GM23338 (cell line): ENCODE measurements around the gene TFEB.

Experiments
- CREB1 ChIP-seq: fragments of 250-450 bp; sonication (Bioruptor Pico); IDR thresholded peaks from 2 replicates; pipeline ENCODE4 v1.5.0; 2020; ENCODE audit warnings: low read depth, mild to moderate bottlenecking, moderate library complexity
- CTCF ChIP-seq, 2 experiments: fragments of 200-600 bp in 1 of 2; sonication (generic) in 1 of 2; conservative IDR thresholded peaks; 2 replicates each; pipeline versions ENCODE4 v1.5.1 to v1.6.1; 2016 to 2017; ENCODE audit warnings: antibody characterized with exemption in 2 of 2, low read depth in 2 of 2, mild to moderate bottlenecking in 2 of 2, moderate library complexity in 1 of 2
- EZH2 ChIP-seq: fragments of 200-600 bp; sonication (generic); IDR thresholded peaks from one replicate; pipeline ENCODE4 v1.8.0; 2017; ENCODE audit warnings: antibody characterized with exemption, mild to moderate bottlenecking, low read depth; ENCODE audit not compliant: unreplicated experiment
- EZH2phosphoT487 ChIP-seq: fragments of 200-600 bp; sonication (generic); IDR thresholded peaks from one replicate; pipeline ENCODE4 v1.8.1; 2018; ENCODE audit warnings: antibody characterized with exemption; ENCODE audit not compliant: unreplicated experiment
- JUNB ChIP-seq: IDR thresholded peaks from one replicate; pipeline ENCODE4 v1.6.1; 2016; ENCODE audit warnings: antibody characterized with exemption; ENCODE audit not compliant: unreplicated experiment
- NANOG ChIP-seq: IDR thresholded peaks from 2 replicates; pipeline ENCODE4 v1.6.1; 2016; ENCODE audit warnings: antibody characterized with exemption, borderline replicate concordance
- POLR2AphosphoS5 ChIP-seq: IDR thresholded peaks from 2 replicates; pipeline ENCODE4 v1.6.1; 2016; ENCODE audit warnings: antibody characterized with exemption, low read depth
- STAT1 ChIP-seq: IDR thresholded peaks from one replicate; pipeline ENCODE4 v1.6.1; 2016; ENCODE audit warnings: antibody characterized with exemption; ENCODE audit not compliant: unreplicated experiment
- ZNF114 ChIP-seq: fragments of 250-450 bp; sonication (Bioruptor Pico); IDR thresholded peaks from 2 replicates; pipeline ENCODE4 v1.5.0; 2020; ENCODE audit warnings: mild to moderate bottlenecking, moderate library complexity
- TF ChIP-seq, protein P1 (sequence below): IDR thresholded peaks from one replicate; pipeline ENCODE4 v1.6.1; 2018; ENCODE audit warnings: antibody characterized with exemption; ENCODE audit not compliant: unreplicated experiment

DNA sequence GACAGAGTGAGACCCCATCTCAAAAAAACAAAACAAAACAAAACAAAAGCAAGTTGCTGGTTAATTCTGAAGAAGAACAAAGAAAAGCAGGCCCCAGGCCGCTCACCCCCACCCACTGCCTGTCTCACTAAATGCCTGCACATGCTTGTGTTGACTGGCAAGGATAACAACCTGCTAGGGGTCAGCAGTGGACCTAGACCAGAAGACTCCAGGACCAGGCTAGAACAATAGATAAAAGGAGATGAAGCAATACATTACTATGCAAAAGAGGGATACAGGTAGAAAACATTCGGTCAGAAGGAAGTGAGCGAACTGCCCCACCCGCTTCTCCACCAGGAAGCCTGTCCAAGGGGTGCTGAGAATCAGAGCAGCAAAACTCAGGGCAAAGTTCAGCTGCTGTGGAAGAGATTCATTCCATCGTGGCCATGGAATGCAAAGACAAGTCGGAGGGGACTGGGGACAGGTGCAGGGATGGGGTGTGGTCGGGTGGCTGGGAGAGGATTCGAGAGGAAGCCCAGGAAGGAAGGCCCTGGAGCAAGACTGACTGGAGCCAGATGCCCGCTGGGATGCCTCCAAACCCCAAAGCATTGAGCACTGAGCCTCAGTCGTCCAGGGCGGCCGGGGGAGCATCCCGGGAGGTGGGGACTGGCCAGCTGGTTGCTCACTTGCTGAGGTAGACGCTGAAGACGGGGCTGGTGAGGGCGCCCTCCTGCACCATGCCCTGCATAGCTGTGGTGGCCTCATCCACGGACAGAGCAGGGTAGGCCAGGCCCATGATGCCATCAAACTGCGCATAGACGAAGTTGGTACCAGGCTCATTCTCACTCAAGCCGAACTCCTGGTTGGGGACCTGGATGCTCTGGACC, 6.5 kb upstream of the TFEB start:
- TF ChIP-seq CTCF (conservative IDR thresholded peaks at IDR 0.05; ENCODE audit: low read depth in 2 of 2) (no peak), EZH2phosphoT487 (no peak), POLR2AphosphoS5 (no peak), EZH2 (no peak), NANOG (no peak), ZNF114 (CRISPR knock-in tag) (no peak), JUNB (no peak), CREB1 (CRISPR knock-in tag) (no peak), STAT1 (no peak)
- TF ChIP-seq, protein P1, sequence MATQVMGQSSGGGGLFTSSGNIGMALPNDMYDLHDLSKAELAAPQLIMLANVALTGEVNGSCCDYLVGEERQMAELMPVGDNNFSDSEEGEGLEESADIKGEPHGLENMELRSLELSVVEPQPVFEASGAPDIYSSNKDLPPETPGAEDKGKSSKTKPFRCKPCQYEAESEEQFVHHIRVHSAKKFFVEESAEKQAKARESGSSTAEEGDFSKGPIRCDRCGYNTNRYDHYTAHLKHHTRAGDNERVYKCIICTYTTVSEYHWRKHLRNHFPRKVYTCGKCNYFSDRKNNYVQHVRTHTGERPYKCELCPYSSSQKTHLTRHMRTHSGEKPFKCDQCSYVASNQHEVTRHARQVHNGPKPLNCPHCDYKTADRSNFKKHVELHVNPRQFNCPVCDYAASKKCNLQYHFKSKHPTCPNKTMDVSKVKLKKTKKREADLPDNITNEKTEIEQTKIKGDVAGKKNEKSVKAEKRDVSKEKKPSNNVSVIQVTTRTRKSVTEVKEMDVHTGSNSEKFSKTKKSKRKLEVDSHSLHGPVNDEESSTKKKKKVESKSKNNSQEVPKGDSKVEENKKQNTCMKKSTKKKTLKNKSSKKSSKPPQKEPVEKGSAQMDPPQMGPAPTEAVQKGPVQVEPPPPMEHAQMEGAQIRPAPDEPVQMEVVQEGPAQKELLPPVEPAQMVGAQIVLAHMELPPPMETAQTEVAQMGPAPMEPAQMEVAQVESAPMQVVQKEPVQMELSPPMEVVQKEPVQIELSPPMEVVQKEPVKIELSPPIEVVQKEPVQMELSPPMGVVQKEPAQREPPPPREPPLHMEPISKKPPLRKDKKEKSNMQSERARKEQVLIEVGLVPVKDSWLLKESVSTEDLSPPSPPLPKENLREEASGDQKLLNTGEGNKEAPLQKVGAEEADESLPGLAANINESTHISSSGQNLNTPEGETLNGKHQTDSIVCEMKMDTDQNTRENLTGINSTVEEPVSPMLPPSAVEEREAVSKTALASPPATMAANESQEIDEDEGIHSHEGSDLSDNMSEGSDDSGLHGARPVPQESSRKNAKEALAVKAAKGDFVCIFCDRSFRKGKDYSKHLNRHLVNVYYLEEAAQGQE, result no peak
